KMS-11 (cell line): ENCODE results near the gene ST7.

Experiments used
- H2AFZ ChIP-seq: fragments of 200-600 bp; sonication (generic); 2 replicates; pipeline ENCODE4 v1.6.1; 2016; ENCODE audit warnings: antibody characterized with exemption, mixed run types, low read depth
- H3K27ac ChIP-seq: fragments of 200-600 bp; sonication (generic); 2 replicates; pipeline ENCODE4 v1.6.1; 2016; ENCODE audit warnings: mild to moderate bottlenecking, mixed run types
- H3K27me3 ChIP-seq: fragments of 200-600 bp; sonication (generic); 2 replicates; pipeline ENCODE4 v1.6.1; 2017; ENCODE audit warnings: mild to moderate bottlenecking, low read depth, mixed run types, moderate library complexity; ENCODE audit not compliant: insufficient read depth
- H3K36me3 ChIP-seq: fragments of 200-600 bp; sonication (generic); 2 replicates; pipeline ENCODE4 v1.6.1; 2017; ENCODE audit warnings: mild to moderate bottlenecking, mixed run types; ENCODE audit not compliant: insufficient read depth
- H3K4me1 ChIP-seq: fragments of 200-600 bp; sonication (generic); 2 replicates; pipeline ENCODE4 v1.6.1; 2016; ENCODE audit warnings: mild to moderate bottlenecking, low read depth, mixed run types; ENCODE audit not compliant: poor library complexity, severe bottlenecking
- H3K4me2 ChIP-seq: fragments of 200-600 bp; sonication (generic); 2 replicates; pipeline ENCODE4 v1.7.0; 2016; ENCODE audit warnings: mild to moderate bottlenecking, mixed run types
- H3K4me3 ChIP-seq: fragments of 200-600 bp; sonication (generic); IDR thresholded peaks from 2 replicates; pipeline ENCODE4 v1.6.1; 2017; ENCODE audit warnings: low read depth, low read length, mixed read lengths; ENCODE audit not compliant: insufficient read depth
- H3K79me2 ChIP-seq: fragments of 200-600 bp; sonication (generic); 2 replicates; pipeline ENCODE4 v1.6.1; 2016; ENCODE audit warnings: low read depth, mixed run types; ENCODE audit not compliant: insufficient read depth
- H3K9ac ChIP-seq: fragments of 200-600 bp; sonication (generic); 2 replicates; pipeline ENCODE4 v1.6.1; 2016; ENCODE audit warnings: mild to moderate bottlenecking, mixed run types
- H4K20me1 ChIP-seq: fragments of 200-600 bp; sonication (generic); 2 replicates; pipeline ENCODE4 v1.6.1; 2016; ENCODE audit warnings: mild to moderate bottlenecking, mixed run types; ENCODE audit not compliant: insufficient read depth
- TF ChIP-seq, protein P1 (sequence below): fragments of 200-600 bp; sonication (generic); conservative IDR thresholded peaks from 2 replicates; pipeline ENCODE4 v1.6.1; 2017; ENCODE audit warnings: low read depth, mild to moderate bottlenecking, antibody characterized with exemption, low read length, moderate library complexity, mixed read lengths

The ST7 gene

DNA sequence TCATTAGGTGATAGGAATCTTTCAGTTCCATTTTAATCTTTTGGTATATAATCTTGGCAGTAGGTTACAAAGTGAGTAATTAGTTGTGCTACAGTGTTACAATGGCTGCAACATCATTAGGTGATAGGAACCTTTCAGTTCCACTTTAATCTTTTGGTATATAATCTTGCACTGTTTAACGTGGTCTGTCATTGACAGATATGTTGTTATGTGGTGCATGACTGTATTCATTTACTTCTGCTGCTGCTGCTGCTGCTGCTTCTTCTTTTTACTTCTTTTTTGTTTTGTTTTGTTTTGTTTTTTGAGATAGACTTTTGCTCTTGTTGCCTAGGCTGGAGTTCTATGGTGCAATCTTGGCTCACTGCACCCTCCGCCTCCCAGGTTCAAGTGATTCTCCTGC lies 28.6 kb downstream of the ST7 start:
- TF ChIP-seq, protein P1, sequence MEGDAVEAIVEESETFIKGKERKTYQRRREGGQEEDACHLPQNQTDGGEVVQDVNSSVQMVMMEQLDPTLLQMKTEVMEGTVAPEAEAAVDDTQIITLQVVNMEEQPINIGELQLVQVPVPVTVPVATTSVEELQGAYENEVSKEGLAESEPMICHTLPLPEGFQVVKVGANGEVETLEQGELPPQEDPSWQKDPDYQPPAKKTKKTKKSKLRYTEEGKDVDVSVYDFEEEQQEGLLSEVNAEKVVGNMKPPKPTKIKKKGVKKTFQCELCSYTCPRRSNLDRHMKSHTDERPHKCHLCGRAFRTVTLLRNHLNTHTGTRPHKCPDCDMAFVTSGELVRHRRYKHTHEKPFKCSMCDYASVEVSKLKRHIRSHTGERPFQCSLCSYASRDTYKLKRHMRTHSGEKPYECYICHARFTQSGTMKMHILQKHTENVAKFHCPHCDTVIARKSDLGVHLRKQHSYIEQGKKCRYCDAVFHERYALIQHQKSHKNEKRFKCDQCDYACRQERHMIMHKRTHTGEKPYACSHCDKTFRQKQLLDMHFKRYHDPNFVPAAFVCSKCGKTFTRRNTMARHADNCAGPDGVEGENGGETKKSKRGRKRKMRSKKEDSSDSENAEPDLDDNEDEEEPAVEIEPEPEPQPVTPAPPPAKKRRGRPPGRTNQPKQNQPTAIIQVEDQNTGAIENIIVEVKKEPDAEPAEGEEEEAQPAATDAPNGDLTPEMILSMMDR = no peak
- no peak overlapping the region for H3K4me2 ChIP-seq
- H3K27me3 ChIP-seq = no peaks in the 10 kb centered on the region

DNA sequence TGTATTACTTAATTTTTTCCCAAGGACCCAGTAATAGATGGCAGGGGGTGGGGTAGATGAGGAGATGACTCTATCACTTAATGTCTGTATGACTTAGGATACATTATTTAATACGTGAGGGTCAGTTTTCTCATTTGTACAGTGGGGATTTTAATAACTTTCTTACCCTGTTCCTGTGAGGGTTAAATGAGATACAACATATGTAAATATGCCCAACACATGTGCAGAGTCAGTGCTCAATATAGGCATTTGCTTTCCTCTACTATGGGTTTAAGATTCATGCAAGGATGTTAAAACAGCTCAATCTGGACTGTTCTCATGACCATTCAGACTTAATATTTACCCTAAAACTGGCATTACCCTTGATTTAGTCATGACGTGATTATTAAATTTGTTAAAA lies 31.2 kb downstream of the ST7 start:
- H3K4me3 ChIP-seq = no peak overlapping the region
- H3K27me3 ChIP-seq = no peaks in the 10 kb centered on the region
- TF ChIP-seq, protein P1 = no peak
- H3K4me1 ChIP-seq = peaks cover 3% of the 10 kb centered on the region
- no peaks in the 10 kb centered on the region for H3K36me3 ChIP-seq
- no peak overlapping the region for H3K4me2 ChIP-seq
- no peak overlapping the region for H3K9ac ChIP-seq
- no peaks in the 10 kb centered on the region for H3K79me2 ChIP-seq
- H4K20me1 ChIP-seq = no peaks in the 10 kb centered on the region
- no peak overlapping the region for H3K27ac ChIP-seq
- H2AFZ ChIP-seq = no peak overlapping the region

More for the DNA sequence above, 28.6 kb downstream of the ST7 start:
- H3K79me2 ChIP-seq = no peaks in the 10 kb centered on the region
- no peak overlapping the region for H3K27ac ChIP-seq
- H2AFZ ChIP-seq = no peak overlapping the region
- peaks cover 3% of the 10 kb centered on the region for H3K4me1 ChIP-seq
- no peak overlapping the region for H3K4me3 ChIP-seq
- no peaks in the 10 kb centered on the region for H4K20me1 ChIP-seq
- no peak overlapping the region for H3K9ac ChIP-seq
- H3K36me3 ChIP-seq = no peaks in the 10 kb centered on the region

DNA sequence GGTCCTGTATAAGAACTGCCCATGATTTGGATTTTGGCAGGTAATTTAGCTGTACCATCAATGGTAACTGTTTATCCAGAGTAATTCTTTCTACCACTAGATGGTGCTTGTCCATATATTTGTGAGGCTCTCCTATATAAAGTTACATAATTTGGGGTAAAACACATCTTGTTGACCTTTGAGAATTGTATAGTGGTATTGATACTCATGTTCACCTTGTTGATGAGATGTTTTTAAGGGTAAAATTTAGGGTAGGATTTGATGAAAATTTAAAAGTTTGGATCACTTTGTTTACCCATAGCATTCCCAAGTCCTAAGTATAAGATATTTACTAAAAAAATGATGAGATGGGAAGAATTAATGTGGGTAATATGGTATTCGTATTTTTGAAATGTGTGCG lies 31.6 kb downstream of the ST7 start:
- Histone ChIP-seq H3K9ac (no peak overlapping the region), H3K4me2 (no peak overlapping the region), H3K4me3 (no peak overlapping the region), H3K27ac (no peak overlapping the region), H4K20me1 (no peaks in the 10 kb centered on the region), H2AFZ (no peak overlapping the region), H3K36me3 (no peaks in the 10 kb centered on the region), H3K27me3 (no peaks in the 10 kb centered on the region), H3K4me1 (peaks cover 3% of the 10 kb centered on the region), H3K79me2 (no peaks in the 10 kb centered on the region)
- TF ChIP-seq, protein P1 = peak; percentile 91

DNA sequence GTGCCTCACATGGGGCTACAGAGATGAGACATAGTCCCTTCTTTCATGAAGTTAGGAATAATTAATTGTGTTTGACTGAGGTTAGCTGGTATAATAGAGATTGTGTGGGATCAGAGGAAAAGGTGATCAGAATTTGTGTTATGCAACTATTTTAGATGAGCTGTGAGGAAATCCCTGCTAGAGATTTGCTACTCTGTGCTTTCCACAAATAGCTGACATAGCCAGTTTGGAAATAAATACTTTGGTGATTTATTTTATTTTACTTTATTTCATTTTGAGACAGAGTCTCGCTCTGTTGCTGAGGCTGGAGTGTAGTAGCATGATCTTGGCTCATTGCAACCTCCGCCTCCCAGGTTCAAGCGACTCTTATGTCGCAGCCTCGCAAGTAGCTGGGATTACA lies 32.3 kb downstream of the ST7 start:
- Histone ChIP-seq H3K79me2 (no peaks in the 10 kb centered on the region), H3K4me3 (no peak overlapping the region)
- TF ChIP-seq, protein P1 = no peak

More for the DNA sequence above, 32.3 kb downstream of the ST7 start:
- H3K9ac ChIP-seq = no peak overlapping the region
- peaks cover 3% of the 10 kb centered on the region for H3K4me1 ChIP-seq
- H3K4me2 ChIP-seq = no peak overlapping the region
- H4K20me1 ChIP-seq = no peaks in the 10 kb centered on the region
- no peaks in the 10 kb centered on the region for H3K36me3 ChIP-seq
- no peak overlapping the region for H3K27ac ChIP-seq
- H3K27me3 ChIP-seq = no peaks in the 10 kb centered on the region
- no peak overlapping the region for H2AFZ ChIP-seq
